ENCODE data around the gene RAI2. TPM values are rescaled to one million over a fixed set of nuclear protein-coding genes. Genes with fewer than 3 reads are reported as not detected.

The RAI2 gene
- total and polyA plus RNA-seq, 2 experiments from 2014 or later, result 4.5 to 8.2 TPM

DNA sequence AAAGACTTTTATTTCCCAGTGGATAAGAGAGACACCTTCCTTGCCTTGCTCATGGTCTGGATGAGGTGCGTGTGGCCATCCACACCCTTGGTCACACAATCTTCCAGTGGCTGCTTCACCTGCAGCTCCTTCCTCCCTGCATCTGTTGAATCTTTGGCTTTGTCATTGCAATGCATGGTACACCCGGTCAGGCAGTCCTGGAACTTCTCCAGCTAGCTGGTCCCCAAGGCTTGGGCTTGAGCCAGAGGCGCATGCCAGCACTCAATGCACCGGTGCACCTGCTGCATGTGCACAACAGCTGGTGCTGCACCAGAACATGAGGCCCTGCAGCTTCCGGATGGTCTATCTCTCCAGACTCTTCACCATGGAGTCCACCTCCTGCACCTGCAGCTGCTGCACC is 92.1 kb downstream of the RAI2 start:
- no peaks in the 10 kb centered on the region for H3K4me1 ChIP-seq (ENCODE audit: insufficient read depth)
- no peaks in the 10 kb centered on the region for H3K27me3 ChIP-seq
- no peak overlapping the region for H3K4me3 ChIP-seq
- no peaks in the 10 kb centered on the region for H4K20me1 ChIP-seq (ENCODE audit: insufficient read depth, poor library complexity, severe bottlenecking)
- WGBS (ENCODE audit: low lambda C conversion rate, missing lambda C conversion rate), result 78% methylated on average over 5 of the region's 5 CpGs
- H3K9me3 ChIP-seq (ENCODE audit: low read depth), result no peaks in the 10 kb centered on the region
- H3K27ac ChIP-seq, result no peak overlapping the region
- H2AFZ ChIP-seq, result no peak overlapping the region
- no peak overlapping the region for H3K4me2 ChIP-seq
- no peaks in the 10 kb centered on the region for H3K36me3 ChIP-seq (replicated peaks; ENCODE audit: insufficient read depth, low read depth)
- no peaks in the 10 kb centered on the region for H3K79me2 ChIP-seq
- H3K9me2 ChIP-seq (replicated peaks; ENCODE audit: insufficient read depth), result no peaks in the 10 kb centered on the region
- TF ChIP-seq EZH2phosphoT487 (IDR thresholded peaks at IDR 0.05; ENCODE audit: low read depth, severe bottlenecking, unreplicated experiment), result no peak
- no peak for TF ChIP-seq CTCF (IDR thresholded peaks at IDR 0.05; ENCODE audit: poor library complexity)
- no peak for TF ChIP-seq EZH2 (IDR thresholded peaks at IDR 0.05; ENCODE audit: borderline replicate concordance)
- DNase-seq (ENCODE audit: low spot score), result no peak

- no peaks in the 10 kb centered on the region for H3K36me3 ChIP-seq (replicated peaks; ENCODE audit: insufficient read depth, low read depth)
- no peaks in the 10 kb centered on the region for H4K20me1 ChIP-seq (ENCODE audit: insufficient read depth, poor library complexity, severe bottlenecking)
- DNase-seq (ENCODE audit: low spot score), result no peak
- WGBS (ENCODE audit: low lambda C conversion rate, missing lambda C conversion rate), result 27% methylated on average over 1 of the region's 1 CpG
- H3K27ac ChIP-seq, result no peak overlapping the region
- H3K4me2 ChIP-seq, result no peak overlapping the region
- H3K9me2 ChIP-seq (replicated peaks; ENCODE audit: insufficient read depth), result no peaks in the 10 kb centered on the region
- no peaks in the 10 kb centered on the region for H3K27me3 ChIP-seq
- H3K4me1 ChIP-seq (ENCODE audit: insufficient read depth), result no peaks in the 10 kb centered on the region
- H3K4me3 ChIP-seq, result no peak overlapping the region
- no peak for TF ChIP-seq CTCF (IDR thresholded peaks at IDR 0.05; ENCODE audit: poor library complexity)
- TF ChIP-seq EZH2 (IDR thresholded peaks at IDR 0.05; ENCODE audit: borderline replicate concordance), result no peak
- no peak for TF ChIP-seq EZH2phosphoT487 (IDR thresholded peaks at IDR 0.05; ENCODE audit: low read depth, severe bottlenecking, unreplicated experiment)
- no peak overlapping the region for H2AFZ ChIP-seq
- H3K79me2 ChIP-seq, result no peaks in the 10 kb centered on the region
- H3K9me3 ChIP-seq (ENCODE audit: low read depth), result no peaks in the 10 kb centered on the region
Measured at GRCh38 chrX:17767734-17768133, 93.4 kb downstream of the RAI2 start.

GRCh38 chrX:17759990-17760389 is 101.1 kb downstream of the RAI2 start:
- Histone ChIP-seq H4K20me1 (ENCODE audit: insufficient read depth, poor library complexity, severe bottlenecking) (no peaks in the 10 kb centered on the region), H3K36me3 (replicated peaks; ENCODE audit: insufficient read depth, low read depth) (no peaks in the 10 kb centered on the region), H3K9me2 (replicated peaks; ENCODE audit: insufficient read depth) (no peaks in the 10 kb centered on the region), H3K4me2 (no peak overlapping the region), H3K27ac (no peak overlapping the region), H3K79me2 (no peaks in the 10 kb centered on the region), H2AFZ (no peak overlapping the region), H3K27me3 (no peaks in the 10 kb centered on the region), H3K4me1 (ENCODE audit: insufficient read depth) (no peaks in the 10 kb centered on the region), H3K9me3 (ENCODE audit: low read depth) (no peaks in the 10 kb centered on the region), H3K4me3 (no peak overlapping the region)
- TF ChIP-seq EZH2phosphoT487 (IDR thresholded peaks at IDR 0.05; ENCODE audit: low read depth, severe bottlenecking, unreplicated experiment) (no peak), EZH2 (IDR thresholded peaks at IDR 0.05; ENCODE audit: borderline replicate concordance) (no peak), CTCF (IDR thresholded peaks at IDR 0.05; ENCODE audit: poor library complexity) (no peak)
- no peak for DNase-seq (ENCODE audit: low spot score)
- 90% methylated on average over 1 of the region's 1 CpG for WGBS (ENCODE audit: low lambda C conversion rate, missing lambda C conversion rate)

DNA sequence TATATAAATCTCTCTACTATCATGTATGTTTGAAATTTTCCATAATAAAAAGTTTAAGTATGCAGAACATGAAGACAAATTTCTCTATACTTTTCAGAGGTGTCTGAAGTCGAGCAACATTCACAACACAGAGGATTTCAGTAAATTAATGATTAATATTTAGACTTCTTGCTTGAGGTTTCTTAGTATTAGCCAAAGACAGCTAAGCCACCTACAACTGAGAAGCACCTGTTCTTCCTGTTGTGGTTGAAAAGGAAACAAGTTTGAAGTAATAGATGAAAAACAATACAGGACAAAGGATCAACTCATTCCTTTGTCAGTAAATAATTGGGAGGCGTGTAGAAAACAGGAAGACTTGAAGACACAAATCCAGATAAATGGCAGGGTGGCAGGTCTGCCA is 102.7 kb downstream of the RAI2 start:
- no peaks in the 10 kb centered on the region for H3K9me3 ChIP-seq (ENCODE audit: low read depth)
- 58% methylated on average over 2 of the region's 2 CpGs for WGBS (ENCODE audit: low lambda C conversion rate, missing lambda C conversion rate)
- no peak for TF ChIP-seq CTCF (IDR thresholded peaks at IDR 0.05; ENCODE audit: poor library complexity)
- no peak for TF ChIP-seq EZH2 (IDR thresholded peaks at IDR 0.05; ENCODE audit: borderline replicate concordance)
- no peak for TF ChIP-seq EZH2phosphoT487 (IDR thresholded peaks at IDR 0.05; ENCODE audit: low read depth, severe bottlenecking, unreplicated experiment)
- H3K36me3 ChIP-seq (replicated peaks; ENCODE audit: insufficient read depth, low read depth), result no peaks in the 10 kb centered on the region
- H3K79me2 ChIP-seq, result no peaks in the 10 kb centered on the region
- H3K4me1 ChIP-seq (ENCODE audit: insufficient read depth), result no peaks in the 10 kb centered on the region
- H3K4me3 ChIP-seq, result no peak overlapping the region
- no peak overlapping the region for H2AFZ ChIP-seq
- no peak for DNase-seq (ENCODE audit: low spot score)
- H3K27ac ChIP-seq, result no peak overlapping the region
- H3K4me2 ChIP-seq, result no peak overlapping the region
- H3K9me2 ChIP-seq (replicated peaks; ENCODE audit: insufficient read depth), result no peaks in the 10 kb centered on the region
- no peaks in the 10 kb centered on the region for H3K27me3 ChIP-seq
- H4K20me1 ChIP-seq (ENCODE audit: insufficient read depth, poor library complexity, severe bottlenecking), result no peaks in the 10 kb centered on the region

Measured in hepatocyte (in vitro differentiated cells).